BE2C (cell line): ENCODE results near the gene TSPAN15.

Experiments used
- DNase-seq: peaks from one replicate; pipeline ENCODE4 v3.0.0-alpha.2; 2020
- H3K27me3 ChIP-seq: fragments of 250-450 bp; sonication (Bioruptor Pico); 2 replicates; pipeline ENCODE4 v1.5.1; 2020; ENCODE audit warnings: mild to moderate bottlenecking
- H3K36me3 ChIP-seq: fragments of 250-450 bp; sonication (Bioruptor Pico); 2 replicates; pipeline ENCODE4 v1.5.1; 2020; ENCODE audit warnings: mild to moderate bottlenecking
- H3K4me1 ChIP-seq: fragments of 250-450 bp; sonication (Bioruptor Pico); 2 replicates; pipeline ENCODE4 v1.5.1; 2020
- H3K4me3 ChIP-seq: 2 replicates; pipeline ENCODE4 v1.5.1; 2011; ENCODE audit warnings: low read depth, low read length
- H3K9me3 ChIP-seq: fragments of 250-450 bp; sonication (Bioruptor Pico); 2 replicates; pipeline ENCODE4 v1.5.1; 2020
- CTCF ChIP-seq: IDR thresholded peaks from 2 replicates; pipeline ENCODE4 v1.5.1; 2012; ENCODE audit warnings: mild to moderate bottlenecking, low read depth, low read length

Gene TSPAN15

GRCh38 chr10:69467928-69468750, 16.9 kb downstream of the TSPAN15 start:
- H3K9me3 ChIP-seq = no peaks in the 10 kb centered on the region
- no peak for TF ChIP-seq CTCF

GRCh38 chr10:69468751-69469089, 17.5 kb downstream of the TSPAN15 start:
- Histone ChIP-seq H3K27me3 (no peaks in the 10 kb centered on the region), H3K36me3 (no peaks in the 10 kb centered on the region), H3K9me3 (no peaks in the 10 kb centered on the region), H3K4me3 (no peak overlapping the region), H3K4me1 (peaks cover 6% of the 10 kb centered on the region; the same call in 1 of the 2 replicates)
- no peak for TF ChIP-seq CTCF
- no peak for DNase-seq

More at GRCh38 chr10:69467928-69468750, 16.9 kb downstream of the TSPAN15 start:
- peaks cover 6% of the 10 kb centered on the region; the same call in 1 of the 2 replicates for H3K4me1 ChIP-seq
- H3K4me3 ChIP-seq = no peak overlapping the region
- no peak for DNase-seq
- no peaks in the 10 kb centered on the region for H3K27me3 ChIP-seq
- no peaks in the 10 kb centered on the region for H3K36me3 ChIP-seq

GRCh38 chr10:69469976-69470375, 18.7 kb downstream of the TSPAN15 start:
- H3K9me3 ChIP-seq = no peaks in the 10 kb centered on the region
- no peaks in the 10 kb centered on the region for H3K36me3 ChIP-seq
- DNase-seq = no peak
- no peak for TF ChIP-seq CTCF
- no peaks in the 10 kb centered on the region for H3K27me3 ChIP-seq
- peaks cover under 1% of the 10 kb centered on the region; the same call in 1 of the 2 replicates for H3K4me1 ChIP-seq
- no peak overlapping the region for H3K4me3 ChIP-seq

GRCh38 chr10:69470463-69471384, 19.5 kb downstream of the TSPAN15 start:
- TF ChIP-seq CTCF = no peak
- H3K9me3 ChIP-seq = no peaks in the 10 kb centered on the region
- no peaks in the 10 kb centered on the region for H3K27me3 ChIP-seq
- DNase-seq = no peak
- no peaks in the 10 kb centered on the region for H3K36me3 ChIP-seq
- H3K4me3 ChIP-seq = no peak overlapping the region
- H3K4me1 ChIP-seq = no peaks in the 10 kb centered on the region; the same call in 1 of the 2 replicates

DNA sequence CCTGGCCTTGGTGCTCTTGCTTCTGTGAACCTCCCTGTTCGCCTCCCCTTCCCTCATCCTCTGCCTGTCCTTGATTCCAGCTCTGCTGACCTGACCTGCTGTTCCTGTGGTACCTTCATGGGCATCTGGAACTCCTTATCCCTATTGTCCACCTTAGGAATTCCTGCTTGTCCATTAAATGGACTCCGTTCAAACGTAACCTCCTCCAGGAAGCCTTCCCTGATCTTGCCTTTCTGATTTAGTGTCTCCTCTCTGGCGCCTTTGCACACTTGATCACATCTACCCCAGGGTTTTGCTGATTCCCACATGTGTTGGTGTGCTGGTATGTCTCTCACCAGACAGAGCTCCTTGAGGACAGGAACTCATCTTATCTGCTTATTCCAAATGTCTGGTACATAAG, 20.9 kb downstream of the TSPAN15 start:
- Histone ChIP-seq H3K36me3 (no peaks in the 10 kb centered on the region), H3K4me3 (no peak overlapping the region), H3K9me3 (no peaks in the 10 kb centered on the region), H3K4me1 (no peaks in the 10 kb centered on the region; the same call in 1 of the 2 replicates), H3K27me3 (no peaks in the 10 kb centered on the region)
- DNase-seq = no peak
- TF ChIP-seq CTCF = no peak

DNA sequence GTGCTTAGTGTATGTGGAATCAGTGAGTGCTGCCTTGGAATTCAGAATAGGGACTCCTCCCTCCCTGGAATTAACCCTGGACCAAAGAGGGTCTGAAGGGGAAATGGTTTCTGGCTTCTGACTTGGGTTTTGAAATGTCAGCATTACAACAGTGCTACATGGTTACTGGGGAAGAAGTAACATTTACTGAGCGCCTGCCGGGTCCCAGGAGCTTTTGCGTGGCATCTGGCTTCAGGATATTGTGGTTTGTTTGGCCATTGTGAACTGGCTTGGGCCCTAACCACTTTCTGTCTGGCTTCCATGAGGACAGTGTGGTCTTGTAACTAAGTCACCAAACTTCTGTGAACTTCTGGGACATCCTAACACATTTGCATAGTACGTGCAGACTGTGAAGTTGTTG, 21.3 kb downstream of the TSPAN15 start:
- H3K27me3 ChIP-seq = no peaks in the 10 kb centered on the region
- no peaks in the 10 kb centered on the region for H3K9me3 ChIP-seq
- no peaks in the 10 kb centered on the region for H3K36me3 ChIP-seq
- TF ChIP-seq CTCF = no peak
- H3K4me3 ChIP-seq = no peak overlapping the region
- no peaks in the 10 kb centered on the region; the same call in 1 of the 2 replicates for H3K4me1 ChIP-seq
- DNase-seq = no peak
